ENCODE results near the gene ACVRL1. TPM values are rescaled to one million over a fixed set of nuclear protein-coding genes. Genes with fewer than 3 reads are reported as not detected.
A peak's percentile ranks its signal among the peaks of the same experiment; 100 is the strongest.

Gene ACVRL1
- total RNA-seq (not detected in 2 replicates), polyA plus RNA-seq (not detected in 2 replicates), polyA minus RNA-seq (not detected in 2 replicates)
- 1.1 TPM for total RNA-seq (2013)

DNA sequence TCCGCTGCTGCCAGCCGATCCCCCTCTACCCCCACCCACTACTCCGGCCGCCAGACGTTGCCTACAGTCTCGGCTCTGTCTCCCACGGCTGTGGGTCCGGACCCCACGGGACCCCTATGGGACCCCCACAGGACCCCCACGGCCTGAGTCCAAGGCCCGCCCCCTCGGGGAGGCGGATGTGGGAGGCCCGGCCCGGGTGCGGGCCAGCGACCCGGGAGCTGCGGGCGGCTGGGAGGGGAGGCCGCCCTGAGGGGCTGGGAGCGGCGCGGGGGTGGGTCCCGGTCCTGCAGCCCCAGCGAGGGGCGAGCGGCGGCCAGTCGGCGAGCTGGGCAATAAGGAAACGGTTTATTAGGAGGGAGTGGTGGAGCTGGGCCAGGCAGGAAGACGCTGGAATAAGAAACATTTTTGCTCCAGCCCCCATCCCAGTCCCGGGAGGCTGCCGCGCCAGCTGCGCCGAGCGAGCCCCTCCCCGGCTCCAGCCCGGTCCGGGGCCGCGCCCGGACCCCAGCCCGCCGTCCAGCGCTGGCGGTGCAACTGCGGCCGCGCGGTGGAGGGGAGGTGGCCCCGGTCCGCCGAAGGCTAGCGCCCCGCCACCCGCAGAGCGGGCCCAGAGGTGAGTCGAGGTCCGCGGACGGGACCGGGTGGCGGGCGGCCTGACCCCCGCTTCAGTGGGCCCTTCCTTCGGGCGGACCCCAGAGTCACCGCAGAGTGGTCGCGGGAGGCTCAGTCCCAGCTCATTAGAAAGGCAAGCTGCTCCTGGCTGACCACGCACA is at the start of gene ACVRL1:
TSS of gene ACVRL1 (plus strand) at position 422 of the 773 bp plus-strand sequence. CDS start 4,971 bp downstream, outside the sequence.
- Mint-ChIP-seq H3K27me3 (peaks cover 44% of the 10 kb centered on the region), H3K27ac (no peak within 1 kb of the TSS), H3K4me3 (no peak within 1 kb of the TSS), H3K9me3 (ENCODE audit: insufficient read depth) (no peaks in the 10 kb centered on the region), H3K4me1 (peaks cover 4% of the 10 kb centered on the region)
- ATAC-seq (ENCODE audit: low read depth) (no peak), DNase-seq (no peak)
- ChIA-PET POLR2A (interaction anchor here (1.0 kb wide), 1 partner anchor 16 kb away, joined by 3 read pairs; no protein-coding TSS in a partner anchor), CTCF (interaction anchor here (1.0 to 2.0 kb wide), 2 partner anchors 16 to 87 kb away, joined by 3 to 7 read pairs; no protein-coding TSS in a partner anchor)
- H3K4me1 ChIP-seq (ENCODE audit: control insufficient read depth in 2 of 2, insufficient read depth in 2 of 2, low read length in 2 of 2): peaks cover 0 to 10% of the 10 kb centered on the region in 2 donors
- H3K4me2 ChIP-seq (replicated peaks; ENCODE audit: low read depth, low read length, poor library complexity, severe bottlenecking): peak within 1 kb of the TSS; percentile 54
- H3K4me3 ChIP-seq (ENCODE audit: control extremely low read depth in 1 of 5, extremely low read depth in 1 of 5, insufficient read depth in 1 of 5, low read depth in 2 of 5, low read length in 4 of 5): peak within 1 kb of the TSS in 1 of 5 experiments; percentile 29
- no peaks in the 10 kb centered on the region for H4K20me1 ChIP-seq (ENCODE audit: control insufficient read depth, insufficient read depth, low read length, poor library complexity, severe bottlenecking)
- 19% methylated on average over 71 of the region's 74 CpGs for WGBS (ENCODE audit: insufficient coverage)
- no peaks in the 10 kb centered on the region for H3K36me3 ChIP-seq (replicated peaks in 1 of 2; ENCODE audit: control extremely low read depth in 1 of 2, control insufficient read depth in 1 of 2, extremely low read depth in 1 of 2, insufficient read depth in 2 of 2, low read length in 1 of 2)
- no peak within 1 kb of the TSS for H3K27ac ChIP-seq (ENCODE audit: low read length in 2 of 2)
- no peak within 1 kb of the TSS for H3K9ac ChIP-seq (ENCODE audit: low read length)
- intact Hi-C loops (cut with micrococcal nuclease): no loop called here
- peak within 1 kb of the TSS; percentile 58 for H2AFZ ChIP-seq (ENCODE audit: insufficient read depth, low read depth, low read length, poor library complexity, severe bottlenecking)
- TF ChIP-seq, protein P1, sequence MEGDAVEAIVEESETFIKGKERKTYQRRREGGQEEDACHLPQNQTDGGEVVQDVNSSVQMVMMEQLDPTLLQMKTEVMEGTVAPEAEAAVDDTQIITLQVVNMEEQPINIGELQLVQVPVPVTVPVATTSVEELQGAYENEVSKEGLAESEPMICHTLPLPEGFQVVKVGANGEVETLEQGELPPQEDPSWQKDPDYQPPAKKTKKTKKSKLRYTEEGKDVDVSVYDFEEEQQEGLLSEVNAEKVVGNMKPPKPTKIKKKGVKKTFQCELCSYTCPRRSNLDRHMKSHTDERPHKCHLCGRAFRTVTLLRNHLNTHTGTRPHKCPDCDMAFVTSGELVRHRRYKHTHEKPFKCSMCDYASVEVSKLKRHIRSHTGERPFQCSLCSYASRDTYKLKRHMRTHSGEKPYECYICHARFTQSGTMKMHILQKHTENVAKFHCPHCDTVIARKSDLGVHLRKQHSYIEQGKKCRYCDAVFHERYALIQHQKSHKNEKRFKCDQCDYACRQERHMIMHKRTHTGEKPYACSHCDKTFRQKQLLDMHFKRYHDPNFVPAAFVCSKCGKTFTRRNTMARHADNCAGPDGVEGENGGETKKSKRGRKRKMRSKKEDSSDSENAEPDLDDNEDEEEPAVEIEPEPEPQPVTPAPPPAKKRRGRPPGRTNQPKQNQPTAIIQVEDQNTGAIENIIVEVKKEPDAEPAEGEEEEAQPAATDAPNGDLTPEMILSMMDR (IDR thresholded peaks at IDR 0.05): no peak
- no peaks in the 10 kb centered on the region for H3K79me2 ChIP-seq (ENCODE audit: control insufficient read depth, insufficient read depth, low read length)
- peaks cover 0 to 23% (median 16%) of the 10 kb centered on the region in 4 experiments for H3K27me3 ChIP-seq (replicated peaks in 1 of 4; ENCODE audit: control extremely low read depth in 1 of 4, control insufficient read depth in 3 of 4, insufficient read depth in 4 of 4, low read length in 3 of 4)
- peaks cover 0 to 4% (median 0%) of the 10 kb centered on the region in 3 donors for H3K9me3 ChIP-seq (ENCODE audit: control extremely low read depth in 1 of 3, control insufficient read depth in 2 of 3, insufficient read depth in 1 of 3, low read length in 2 of 3)

DNA sequence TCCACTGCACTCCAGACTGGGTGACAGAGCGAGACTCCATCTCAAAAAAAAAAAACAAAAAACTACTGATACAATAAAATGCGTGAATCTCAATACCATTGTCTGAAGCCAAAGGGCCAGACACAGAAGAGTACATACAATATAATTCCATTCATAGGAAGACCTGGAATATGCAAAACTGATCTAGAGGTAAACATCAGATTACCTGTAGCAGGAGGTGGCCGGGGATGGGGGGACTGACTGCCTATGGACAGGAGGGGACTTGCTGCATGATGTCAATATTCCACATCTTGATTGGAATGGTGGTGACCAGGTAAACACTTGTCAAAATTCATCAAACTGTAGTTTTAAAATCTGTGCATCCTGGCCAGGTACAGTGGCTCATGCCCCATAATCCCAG is 46.3 kb upstream of the ACVRL1 start:
- Histone ChIP-seq H3K36me3 (replicated peaks in 1 of 2; ENCODE audit: control extremely low read depth in 1 of 2, control insufficient read depth in 1 of 2, extremely low read depth in 1 of 2, insufficient read depth in 2 of 2, low read length in 1 of 2) (no peaks in the 10 kb centered on the region), H4K20me1 (ENCODE audit: control insufficient read depth, insufficient read depth, low read length, poor library complexity, severe bottlenecking) (no peaks in the 10 kb centered on the region), H3K27me3 (replicated peaks in 1 of 4; ENCODE audit: control extremely low read depth in 1 of 4, control insufficient read depth in 3 of 4, insufficient read depth in 4 of 4, low read length in 3 of 4) (peaks cover 0 to 47% (median 21%) of the 10 kb centered on the region in 4 experiments), H3K4me1 (ENCODE audit: control insufficient read depth in 2 of 2, insufficient read depth in 2 of 2, low read length in 2 of 2) (peaks cover 16 to 18% of the 10 kb centered on the region in 2 donors), H2AFZ (ENCODE audit: insufficient read depth, low read depth, low read length, poor library complexity, severe bottlenecking) (no peak overlapping the region), H3K4me2 (replicated peaks; ENCODE audit: low read depth, low read length, poor library complexity, severe bottlenecking) (no peak overlapping the region), H3K9ac (ENCODE audit: low read length) (no peak overlapping the region), H3K79me2 (ENCODE audit: control insufficient read depth, insufficient read depth, low read length) (no peaks in the 10 kb centered on the region), H3K27ac (ENCODE audit: low read length in 2 of 2) (no peak overlapping the region), H3K4me3 (ENCODE audit: control extremely low read depth in 1 of 5, extremely low read depth in 1 of 5, insufficient read depth in 1 of 5, low read depth in 2 of 5, low read length in 4 of 5) (no peak overlapping the region), H3K9me3 (ENCODE audit: control extremely low read depth in 1 of 3, control insufficient read depth in 2 of 3, insufficient read depth in 1 of 3, low read length in 2 of 3) (peaks cover 0 to 11% (median 0%) of the 10 kb centered on the region in 3 donors)
- intact Hi-C loops (cut with micrococcal nuclease): no loop called here
- H3K4me3 Mint-ChIP-seq: no peak overlapping the region
- H3K27me3 Mint-ChIP-seq: peaks cover 55% of the 10 kb centered on the region
- no peak overlapping the region for H3K27ac Mint-ChIP-seq
- peaks cover 11% of the 10 kb centered on the region for H3K4me1 Mint-ChIP-seq
- no peak for DNase-seq
- WGBS (ENCODE audit: insufficient coverage): 67% methylated on average over 1 of the region's 3 CpGs
- no peak for ATAC-seq (ENCODE audit: low read depth)
- no peak for TF ChIP-seq EZH2 (IDR thresholded peaks at IDR 0.05; ENCODE audit: borderline replicate concordance, insufficient read depth, low read depth, low read length, poor library complexity, severe bottlenecking)
- TF ChIP-seq, protein P1 (IDR thresholded peaks at IDR 0.05): no peak
- no peaks in the 10 kb centered on the region for H3K9me3 Mint-ChIP-seq (ENCODE audit: insufficient read depth)
- CTCF ChIA-PET: no interaction called here
- POLR2A ChIA-PET: no interaction called here

Measured in B cell (primary cell).